GM12873 (cell line): Measurements from ENCODE around the gene DRAXIN.
A peak's percentile ranks its signal among the peaks of the same experiment; 100 is the strongest.

Experiments used
- CTCF ChIP-seq: IDR thresholded peaks from 2 replicates; pipeline ENCODE4 v1.5.1; 2012; ENCODE audit warnings: low read depth, mild to moderate bottlenecking, moderate library complexity, low read length, control low read depth; ENCODE audit not compliant: insufficient read depth; ENCODE audit errors: missing control alignments

Gene DRAXIN

GRCh38 chr1:11741482-11741881, 50.0 kb downstream of the DRAXIN start:
- no peak for TF ChIP-seq CTCF

- no peak for TF ChIP-seq CTCF
Observed at GRCh38 chr1:11741919-11742558, 50.5 kb downstream of the DRAXIN start.

- TF ChIP-seq CTCF: no peak
Observed at GRCh38 chr1:11744287-11744686, 52.8 kb downstream of the DRAXIN start.

- no peak for TF ChIP-seq CTCF
Observed at GRCh38 chr1:11746092-11746491, 54.6 kb downstream of the DRAXIN start.

GRCh38 chr1:11746795-11747487, 55.4 kb downstream of the DRAXIN start:
- TF ChIP-seq CTCF: no peak

GRCh38 chr1:11748294-11749202, 57.0 kb downstream of the DRAXIN start:
- TF ChIP-seq CTCF: no peak

GRCh38 chr1:11749203-11749689, 57.7 kb downstream of the DRAXIN start:
- peak; percentile 84 for TF ChIP-seq CTCF
